ENCODE results near the gene MGAT3. TPM values are rescaled to one million over a fixed set of nuclear protein-coding genes. Genes with fewer than 3 reads are reported as not detected.
A peak's percentile ranks its signal among the peaks of the same experiment; 100 is the strongest.

The MGAT3 gene
- polyA plus RNA-seq, 2 donors: 0.28 to 0.36 TPM

GRCh38 chr22:39445678-39446077, 11.1 kb upstream of the MGAT3 start:
- Histone ChIP-seq H3K27ac (ENCODE audit: low read depth in 2 of 2, low read length in 1 of 2) (peak overlapping the region in 1 of 2 donors; percentile 81), H3K4me1 (ENCODE audit: control insufficient read depth in 2 of 2, insufficient read depth in 2 of 2, low read length in 1 of 2) (peaks cover 4 to 27% of the 10 kb centered on the region in 2 donors), H3K36me3 (ENCODE audit: control insufficient read depth in 2 of 2, insufficient read depth in 2 of 2, low read length in 1 of 2) (no peaks in the 10 kb centered on the region), H3K9me3 (ENCODE audit: control insufficient read depth in 2 of 2, insufficient read depth in 1 of 2, low read depth in 1 of 2, low read length in 1 of 2) (no peaks in the 10 kb centered on the region), H3K27me3 (ENCODE audit: control insufficient read depth in 1 of 2, insufficient read depth in 2 of 2, low read length in 2 of 2) (no peaks in the 10 kb centered on the region), H3K4me3 (ENCODE audit: low read depth in 1 of 2, low read length in 2 of 2) (no peak overlapping the region)
- WGBS, 2 donors: 86 to 87% methylated on average over 8 to 9 of the region's 9 CpGs

DNA sequence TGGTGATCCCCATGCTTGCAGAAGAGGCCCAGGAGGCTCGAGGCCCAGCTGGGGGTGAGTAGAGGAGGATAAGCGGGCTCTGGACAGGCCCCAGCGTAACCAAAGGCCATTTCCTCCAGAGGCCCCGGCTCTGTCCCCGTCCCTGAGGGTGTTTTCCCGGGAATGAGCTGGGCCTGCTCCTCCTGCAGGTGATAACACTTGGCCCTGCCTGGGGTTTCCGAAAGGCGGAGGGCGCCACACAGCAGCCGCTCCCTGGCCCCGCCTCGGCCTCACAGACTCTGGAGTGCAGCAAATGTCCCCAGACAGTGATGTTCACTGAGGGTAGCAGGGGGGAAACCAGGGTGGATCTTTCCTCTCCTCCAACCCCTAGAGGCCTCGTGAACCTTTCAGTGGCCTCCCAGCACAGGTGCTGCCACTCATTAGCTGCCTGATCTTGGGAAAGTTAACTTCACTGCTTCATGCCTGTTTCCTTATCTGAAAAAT, 10.5 kb upstream of the MGAT3 start:
- peak overlapping the region; percentile 73 to 81 for H3K27ac ChIP-seq (ENCODE audit: low read depth in 2 of 2, low read length in 1 of 2)
- no peaks in the 10 kb centered on the region for H3K36me3 ChIP-seq (ENCODE audit: control insufficient read depth in 2 of 2, insufficient read depth in 2 of 2, low read length in 1 of 2)
- H3K9me3 ChIP-seq (ENCODE audit: control insufficient read depth in 2 of 2, insufficient read depth in 1 of 2, low read depth in 1 of 2, low read length in 1 of 2): no peaks in the 10 kb centered on the region
- 45 to 61% methylated on average over 13 of the region's 13 CpGs for WGBS, 2 donors
- H3K4me3 ChIP-seq (ENCODE audit: low read depth in 1 of 2, low read length in 2 of 2): no peak overlapping the region
- H3K4me1 ChIP-seq (ENCODE audit: control insufficient read depth in 2 of 2, insufficient read depth in 2 of 2, low read length in 1 of 2): peaks cover 4 to 27% of the 10 kb centered on the region in 2 donors
- H3K27me3 ChIP-seq (ENCODE audit: control insufficient read depth in 1 of 2, insufficient read depth in 2 of 2, low read length in 2 of 2): no peaks in the 10 kb centered on the region

DNA sequence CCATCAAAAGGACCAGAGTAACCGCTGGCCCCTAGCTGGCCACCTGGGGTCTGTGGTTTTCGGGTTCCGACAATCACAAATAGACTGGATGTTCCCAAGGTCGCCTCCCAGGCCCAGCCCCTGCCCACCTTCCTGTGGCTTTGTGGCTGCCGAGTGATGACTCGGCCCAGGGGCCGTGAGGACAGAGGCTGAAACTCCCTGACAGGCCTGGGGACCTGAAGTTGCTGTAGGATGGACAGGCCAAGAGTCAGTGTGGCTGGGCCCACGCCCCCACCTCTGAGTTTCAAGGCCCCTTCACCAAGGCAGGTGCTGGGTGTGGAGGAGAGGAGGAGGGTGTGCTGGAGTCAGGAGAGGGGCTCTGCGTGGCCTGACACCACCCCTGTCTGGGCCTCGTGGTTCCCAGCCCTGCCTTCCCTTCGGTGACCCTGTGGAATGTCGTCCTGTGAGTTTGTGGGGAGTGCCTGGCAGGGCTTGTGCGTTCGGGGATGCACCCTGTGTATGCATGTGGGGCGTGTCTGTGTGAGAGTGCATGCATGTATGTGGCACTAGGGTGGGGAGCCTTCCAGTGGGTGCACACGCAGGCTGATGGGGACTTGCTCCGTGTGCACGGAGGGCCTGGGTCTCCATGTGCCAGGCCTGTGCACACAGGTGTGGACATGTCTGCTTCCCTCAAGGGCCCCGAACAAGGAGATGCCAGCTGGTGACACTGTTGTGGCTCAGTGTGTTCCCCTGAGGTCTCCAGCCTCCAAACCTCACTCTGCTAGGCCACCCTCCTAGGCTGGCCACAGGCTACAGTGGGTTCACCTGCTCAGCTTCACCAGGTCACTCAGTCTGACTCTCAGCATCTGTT, 8.4 kb upstream of the MGAT3 start:
- WGBS, 2 donors: 60 to 61% methylated on average over 19 of the region's 19 CpGs
- peaks cover 4 to 31% of the 10 kb centered on the region in 2 donors for H3K4me1 ChIP-seq (ENCODE audit: control insufficient read depth in 2 of 2, insufficient read depth in 2 of 2, low read length in 1 of 2)
- no peaks in the 10 kb centered on the region for H3K9me3 ChIP-seq (ENCODE audit: control insufficient read depth in 2 of 2, insufficient read depth in 1 of 2, low read depth in 1 of 2, low read length in 1 of 2)
- H3K27ac ChIP-seq (ENCODE audit: low read depth in 2 of 2, low read length in 1 of 2): peak overlapping the region; percentile 38 to 82
- H3K4me3 ChIP-seq (ENCODE audit: low read depth in 1 of 2, low read length in 2 of 2): no peak overlapping the region
- H3K27me3 ChIP-seq (ENCODE audit: control insufficient read depth in 1 of 2, insufficient read depth in 2 of 2, low read length in 2 of 2): no peaks in the 10 kb centered on the region
- no peaks in the 10 kb centered on the region for H3K36me3 ChIP-seq (ENCODE audit: control insufficient read depth in 2 of 2, insufficient read depth in 2 of 2, low read length in 1 of 2)

GRCh38 chr22:39449708-39450107, 7.1 kb upstream of the MGAT3 start:
- H3K9me3 ChIP-seq (ENCODE audit: control insufficient read depth in 2 of 2, insufficient read depth in 1 of 2, low read depth in 1 of 2, low read length in 1 of 2): no peaks in the 10 kb centered on the region
- WGBS, 2 donors: 85 to 88% methylated on average over 6 of the region's 6 CpGs
- no peak overlapping the region for H3K27ac ChIP-seq (ENCODE audit: low read depth in 2 of 2, low read length in 1 of 2)
- no peak overlapping the region for H3K4me3 ChIP-seq (ENCODE audit: low read depth in 1 of 2, low read length in 2 of 2)
- H3K27me3 ChIP-seq (ENCODE audit: control insufficient read depth in 1 of 2, insufficient read depth in 2 of 2, low read length in 2 of 2): no peaks in the 10 kb centered on the region
- peaks cover 4 to 34% of the 10 kb centered on the region in 2 donors for H3K4me1 ChIP-seq (ENCODE audit: control insufficient read depth in 2 of 2, insufficient read depth in 2 of 2, low read length in 1 of 2)
- no peaks in the 10 kb centered on the region for H3K36me3 ChIP-seq (ENCODE audit: control insufficient read depth in 2 of 2, insufficient read depth in 2 of 2, low read length in 1 of 2)

GRCh38 chr22:39450258-39450955, 6.4 kb upstream of the MGAT3 start:
- no peaks in the 10 kb centered on the region for H3K9me3 ChIP-seq (ENCODE audit: control insufficient read depth in 2 of 2, insufficient read depth in 1 of 2, low read depth in 1 of 2, low read length in 1 of 2)
- WGBS, 2 donors: 92 to 94% methylated on average over 13 of the region's 13 CpGs
- no peak overlapping the region for H3K4me3 ChIP-seq (ENCODE audit: low read depth in 1 of 2, low read length in 2 of 2)
- H3K4me1 ChIP-seq (ENCODE audit: control insufficient read depth in 2 of 2, insufficient read depth in 2 of 2, low read length in 1 of 2): peaks cover 4 to 34% of the 10 kb centered on the region in 2 donors
- no peaks in the 10 kb centered on the region for H3K36me3 ChIP-seq (ENCODE audit: control insufficient read depth in 2 of 2, insufficient read depth in 2 of 2, low read length in 1 of 2)
- H3K27ac ChIP-seq (ENCODE audit: low read depth in 2 of 2, low read length in 1 of 2): no peak overlapping the region
- no peaks in the 10 kb centered on the region for H3K27me3 ChIP-seq (ENCODE audit: control insufficient read depth in 1 of 2, insufficient read depth in 2 of 2, low read length in 2 of 2)

- Histone ChIP-seq H3K27me3 (ENCODE audit: control insufficient read depth in 1 of 2, insufficient read depth in 2 of 2, low read length in 2 of 2) (peaks cover 0 to 3% of the 10 kb centered on the region in 2 donors), H3K36me3 (ENCODE audit: control insufficient read depth in 2 of 2, insufficient read depth in 2 of 2, low read length in 1 of 2) (no peaks in the 10 kb centered on the region), H3K27ac (ENCODE audit: low read depth in 2 of 2, low read length in 1 of 2) (no peak overlapping the region), H3K4me3 (ENCODE audit: low read depth in 1 of 2, low read length in 2 of 2) (no peak overlapping the region), H3K9me3 (ENCODE audit: control insufficient read depth in 2 of 2, insufficient read depth in 1 of 2, low read depth in 1 of 2, low read length in 1 of 2) (peaks cover 0 to 4% of the 10 kb centered on the region in 2 donors), H3K4me1 (ENCODE audit: control insufficient read depth in 2 of 2, insufficient read depth in 2 of 2, low read length in 1 of 2) (peaks cover 8 to 33% of the 10 kb centered on the region in 2 donors)
- 62 to 69% methylated on average over 6 of the region's 6 CpGs for WGBS, 2 donors
Observed at GRCh38 chr22:39452740-39453040, 4.1 kb upstream of the MGAT3 start.

DNA sequence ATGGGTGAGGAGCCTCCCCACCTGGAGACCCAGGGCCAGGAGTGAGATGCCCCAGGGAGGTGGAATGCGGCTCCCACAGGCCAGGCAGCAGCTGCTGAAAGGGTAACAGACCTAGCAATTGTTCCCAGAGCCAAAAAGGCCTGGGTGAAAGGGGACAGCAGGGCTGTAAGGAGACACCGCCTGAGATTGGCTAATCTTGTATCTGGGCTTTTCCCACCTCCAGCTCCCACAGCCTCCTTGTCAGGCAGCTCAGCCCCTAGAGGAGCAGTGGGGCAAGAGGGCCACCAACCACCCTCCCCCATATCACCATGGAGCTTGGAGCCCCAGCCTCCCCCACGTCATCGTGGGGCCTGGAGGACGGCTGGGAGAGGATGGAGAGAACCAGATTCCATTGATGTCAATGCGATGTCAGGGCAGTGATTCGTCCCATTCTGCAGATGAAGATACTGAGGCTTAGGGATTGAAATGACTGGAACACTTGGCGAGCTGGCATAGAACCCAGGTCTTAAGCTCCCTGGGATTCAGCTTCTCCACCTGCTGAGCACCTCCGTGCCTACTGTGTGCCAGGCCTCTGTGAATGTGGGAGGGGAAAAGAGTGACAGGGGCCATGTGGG, 2.9 kb upstream of the MGAT3 start:
- whole genome bisulfite sequencing, 2 donors: 76 to 77% methylated on average over 9 of the region's 9 CpGs
- Histone ChIP-seq H3K9me3 (ENCODE audit: control insufficient read depth in 2 of 2, insufficient read depth in 1 of 2, low read depth in 1 of 2, low read length in 1 of 2) (peaks cover 0 to 4% of the 10 kb centered on the region in 2 donors), H3K4me3 (ENCODE audit: low read depth in 1 of 2, low read length in 2 of 2) (no peak overlapping the region), H3K27ac (ENCODE audit: low read depth in 2 of 2, low read length in 1 of 2) (peak overlapping the region in 1 of 2 donors; percentile 20), H3K27me3 (ENCODE audit: control insufficient read depth in 1 of 2, insufficient read depth in 2 of 2, low read length in 2 of 2) (peaks cover 0 to 10% of the 10 kb centered on the region in 2 donors), H3K4me1 (ENCODE audit: control insufficient read depth in 2 of 2, insufficient read depth in 2 of 2, low read length in 1 of 2) (peaks cover 4 to 22% of the 10 kb centered on the region in 2 donors), H3K36me3 (ENCODE audit: control insufficient read depth in 2 of 2, insufficient read depth in 2 of 2, low read length in 1 of 2) (no peaks in the 10 kb centered on the region)

DNA sequence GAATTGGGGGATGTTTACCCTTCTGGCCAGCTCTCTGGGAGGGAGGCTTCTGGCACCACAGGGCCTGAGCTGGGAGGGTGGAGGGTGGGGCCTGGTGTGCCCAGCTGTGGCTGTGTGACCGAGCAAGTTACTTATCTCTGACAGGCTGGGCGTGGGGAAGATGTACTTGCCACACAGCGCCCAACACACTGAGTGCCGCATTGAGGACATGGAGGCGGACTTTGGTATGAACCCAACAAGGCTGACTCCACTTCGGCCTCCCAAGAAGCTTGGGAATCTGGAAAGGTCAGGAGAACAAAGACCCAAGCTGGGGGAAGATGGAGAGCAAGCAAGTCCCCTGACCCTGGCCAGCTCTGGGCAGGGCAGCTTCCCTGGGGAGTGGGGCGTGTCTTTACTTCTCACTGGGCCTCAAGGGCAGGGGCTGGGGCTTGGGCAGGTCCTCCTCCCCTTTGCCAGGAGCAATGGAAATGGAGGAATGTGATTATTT, 2.4 kb upstream of the MGAT3 start:
- 55 to 66% methylated on average over 7 of the region's 7 CpGs for WGBS, 2 donors
- H3K9me3 ChIP-seq (ENCODE audit: control insufficient read depth in 2 of 2, insufficient read depth in 1 of 2, low read depth in 1 of 2, low read length in 1 of 2): peaks cover 0 to 4% of the 10 kb centered on the region in 2 donors
- peak overlapping the region in 1 of 2 donors; percentile 20 for H3K27ac ChIP-seq (ENCODE audit: low read depth in 2 of 2, low read length in 1 of 2)
- no peaks in the 10 kb centered on the region for H3K36me3 ChIP-seq (ENCODE audit: control insufficient read depth in 2 of 2, insufficient read depth in 2 of 2, low read length in 1 of 2)
- peaks cover 4 to 20% of the 10 kb centered on the region in 2 donors for H3K4me1 ChIP-seq (ENCODE audit: control insufficient read depth in 2 of 2, insufficient read depth in 2 of 2, low read length in 1 of 2)
- H3K27me3 ChIP-seq (ENCODE audit: control insufficient read depth in 1 of 2, insufficient read depth in 2 of 2, low read length in 2 of 2): peaks cover 0 to 10% of the 10 kb centered on the region in 2 donors
- H3K4me3 ChIP-seq (ENCODE audit: low read depth in 1 of 2, low read length in 2 of 2): no peak overlapping the region

DNA sequence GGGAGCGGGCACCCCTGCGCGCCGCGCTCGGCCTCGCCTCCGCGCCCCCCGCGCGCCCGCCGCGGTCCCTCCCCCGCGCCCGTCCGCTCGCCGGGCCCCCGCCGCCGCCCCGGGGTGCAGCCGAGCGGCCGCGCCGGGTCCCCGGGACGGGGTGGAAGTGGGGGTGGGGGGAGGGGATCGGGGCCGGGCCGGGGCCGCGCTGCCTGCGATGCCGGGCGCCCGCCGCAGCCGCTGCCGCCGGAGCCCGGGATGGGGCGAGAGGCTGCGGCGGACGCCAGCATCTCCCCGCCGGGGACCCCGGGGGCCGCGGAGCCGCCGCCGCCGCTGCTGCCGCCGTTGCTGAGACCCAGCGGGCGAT, 365 bp downstream of the MGAT3 start:
- Histone ChIP-seq H3K4me1 (ENCODE audit: control insufficient read depth in 2 of 2, insufficient read depth in 2 of 2, low read length in 1 of 2) (peaks cover 4 to 15% of the 10 kb centered on the region in 2 donors), H3K36me3 (ENCODE audit: control insufficient read depth in 2 of 2, insufficient read depth in 2 of 2, low read length in 1 of 2) (no peaks in the 10 kb centered on the region), H3K27ac (ENCODE audit: low read depth in 2 of 2, low read length in 1 of 2) (no peak overlapping the region), H3K4me3 (ENCODE audit: low read depth in 1 of 2, low read length in 2 of 2) (peak overlapping the region; percentile 25 to 47), H3K9me3 (ENCODE audit: control insufficient read depth in 2 of 2, insufficient read depth in 1 of 2, low read depth in 1 of 2, low read length in 1 of 2) (peaks cover 0 to 4% of the 10 kb centered on the region in 2 donors), H3K27me3 (ENCODE audit: control insufficient read depth in 1 of 2, insufficient read depth in 2 of 2, low read length in 2 of 2) (peaks cover 0 to 10% of the 10 kb centered on the region in 2 donors)
- WGBS, 2 donors: 0 to 1% methylated on average over 15 to 63 of the region's 63 CpGs

Data from esophagus (tissue), 2 donors.